GM19328 (cell line): ENCODE measurements around the gene IFNA6.

ENCODE experiments used
- ATAC-seq: cut with Tn5 transposase; IDR thresholded peaks from one replicate; pipeline ENCODE4 v1.9.1; 2021; ENCODE audit warnings: mild to moderate bottlenecking, moderate library complexity; ENCODE audit not compliant: unreplicated experiment

Gene IFNA6

GRCh38 chr9:21331676-21332402 lies 18.8 kb downstream of the IFNA6 start:
- ATAC-seq, result no peak

- peak; percentile 81 for ATAC-seq
Measured at GRCh38 chr9:21326526-21327139, 24.1 kb downstream of the IFNA6 start.

GRCh38 chr9:21324047-21324446 lies 26.6 kb downstream of the IFNA6 start:
- no peak for ATAC-seq

- ATAC-seq, result no peak
Measured at GRCh38 chr9:21322911-21323461, 27.7 kb downstream of the IFNA6 start.

GRCh38 chr9:21320465-21320864 lies 30.2 kb downstream of the IFNA6 start:
- no peak for ATAC-seq

- no peak for ATAC-seq
Measured at GRCh38 chr9:21317956-21318923, 32.4 kb downstream of the IFNA6 start.

- no peak for ATAC-seq
Measured at GRCh38 chr9:21316860-21317259, 33.8 kb downstream of the IFNA6 start.

- ATAC-seq, result no peak
Measured at GRCh38 chr9:21316032-21316842, 34.5 kb downstream of the IFNA6 start.

- no peak for ATAC-seq
Measured at GRCh38 chr9:21314152-21314551, 36.5 kb downstream of the IFNA6 start.

- ATAC-seq, result no peak
Measured at GRCh38 chr9:21311889-21312288, 38.8 kb downstream of the IFNA6 start.

GRCh38 chr9:21305213-21305612 lies 45.5 kb downstream of the IFNA6 start, which contains the start of gene IFNA5:
Gene IFNA5 (minus strand): TSS chr9:21305313. CDS start chr9:21305256, 57 bp downstream.
- no peak for ATAC-seq
